ENCODE measurements around the gene POLK. TPM values are rescaled to one million over a fixed set of nuclear protein-coding genes. Genes with fewer than 3 reads are reported as not detected.

POLK gene
- polyA plus RNA-seq, 1 of the 3 experiments (the other 2 are of a cell fraction), result 5.5 TPM

DNA sequence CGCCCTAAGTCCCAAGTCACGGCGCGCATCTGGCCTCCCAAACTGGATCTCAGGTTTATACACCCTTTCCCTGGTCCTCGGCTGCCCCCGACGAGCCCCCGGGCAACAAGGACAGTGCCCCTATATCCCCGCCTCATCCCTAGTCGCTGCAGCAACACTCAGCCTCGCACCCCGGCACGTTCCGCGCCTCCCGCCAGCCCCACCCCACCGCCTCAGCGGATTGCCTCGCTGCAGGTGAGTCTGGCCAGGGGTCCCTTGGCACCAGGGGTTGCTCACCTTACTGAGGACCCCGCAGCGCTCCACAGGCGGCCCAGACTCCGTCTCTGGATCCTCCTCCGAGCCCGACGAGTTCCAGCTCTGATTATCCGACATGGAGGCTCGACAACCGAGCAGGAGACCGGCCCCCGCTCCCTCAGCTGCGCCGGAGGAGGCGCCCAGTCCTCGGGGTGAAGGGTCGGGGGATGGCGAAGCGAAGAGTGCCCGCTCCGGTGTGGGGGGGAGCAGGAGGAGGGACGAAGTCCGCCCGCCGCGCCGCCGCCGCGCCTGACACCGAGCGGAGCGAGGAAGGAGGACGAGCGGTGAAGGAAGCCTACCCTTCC lies 756 bp upstream of the POLK start:
- Histone ChIP-seq H4K20me1 (ENCODE audit: insufficient read depth) (no peaks in the 10 kb centered on the region; the same call in 1 of the 2 replicates), H3K4me2 (peak overlapping the region; percentile 83), H3K27ac (ENCODE audit: low read depth in 2 of 2, low read length in 1 of 2) (peak overlapping the region; percentile 85 to 93), H3K4me3 (ENCODE audit: low read depth in 2 of 2, low read length in 1 of 2) (peak overlapping the region; percentile 85 to 98), H3K9me2 (no peaks in the 10 kb centered on the region), H3K36me3 (replicated peaks in 1 of 2; ENCODE audit: control insufficient read depth in 1 of 2, insufficient read depth in 2 of 2, low read length in 1 of 2) (peaks cover 0 to 5% of the 10 kb centered on the region in 2 experiments), H3F3A (replicated peaks; ENCODE audit: insufficient read depth) (peaks cover 10% of the 10 kb centered on the region), H3K4me1 (ENCODE audit: control insufficient read depth in 1 of 2, insufficient read depth in 2 of 2, low read depth in 1 of 2, low read length in 1 of 2) (peaks cover 3 to 6% of the 10 kb centered on the region in 2 experiments; a peak in 2 of 4 replicates), H3K27me3 (ENCODE audit: insufficient read depth) (no peaks in the 10 kb centered on the region), H3K79me2 (ENCODE audit: insufficient read depth) (peaks cover 91% of the 10 kb centered on the region), H2AFZ (ENCODE audit: low read depth) (peak overlapping the region; percentile 76), H3K9me3 (no peaks in the 10 kb centered on the region), H3K9ac (peak overlapping the region; percentile 79)
- WGBS (ENCODE audit: low lambda C conversion rate), result 3% methylated on average over 21 of the region's 54 CpGs
- ChIA-PET CTCF (interaction anchor here (1.6 kb wide), 1 partner anchor 170 kb away, joined by 9 read pairs; no protein-coding TSS in a partner anchor), POLR2A (interaction anchor here (1.1 to 1.2 kb wide), 2 partner anchors 174 to 206 kb away, joined by 3 to 5 read pairs; partner anchors contain the start of genes HMGCR and POC5)
- peak; percentile 69 for DNase-seq
- TF ChIP-seq MAX (IDR thresholded peaks at IDR 0.05; ENCODE audit: low read depth) (peak; percentile 43; the same call in 1 of the 2 replicates), POLR2AphosphoS5 (IDR thresholded peaks at IDR 0.05; ENCODE audit: low read depth, low read length) (no peak), MXI1 (IDR thresholded peaks at IDR 0.05; ENCODE audit: low read depth, low read length) (peak; percentile 15; the same call in 1 of the 2 replicates)
- TF ChIP-seq, protein P1, sequence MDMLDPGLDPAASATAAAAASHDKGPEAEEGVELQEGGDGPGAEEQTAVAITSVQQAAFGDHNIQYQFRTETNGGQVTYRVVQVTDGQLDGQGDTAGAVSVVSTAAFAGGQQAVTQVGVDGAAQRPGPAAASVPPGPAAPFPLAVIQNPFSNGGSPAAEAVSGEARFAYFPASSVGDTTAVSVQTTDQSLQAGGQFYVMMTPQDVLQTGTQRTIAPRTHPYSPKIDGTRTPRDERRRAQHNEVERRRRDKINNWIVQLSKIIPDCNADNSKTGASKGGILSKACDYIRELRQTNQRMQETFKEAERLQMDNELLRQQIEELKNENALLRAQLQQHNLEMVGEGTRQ (IDR thresholded peaks at IDR 0.05; ENCODE audit: borderline replicate concordance, low read depth, low read length), result no peak

DNA sequence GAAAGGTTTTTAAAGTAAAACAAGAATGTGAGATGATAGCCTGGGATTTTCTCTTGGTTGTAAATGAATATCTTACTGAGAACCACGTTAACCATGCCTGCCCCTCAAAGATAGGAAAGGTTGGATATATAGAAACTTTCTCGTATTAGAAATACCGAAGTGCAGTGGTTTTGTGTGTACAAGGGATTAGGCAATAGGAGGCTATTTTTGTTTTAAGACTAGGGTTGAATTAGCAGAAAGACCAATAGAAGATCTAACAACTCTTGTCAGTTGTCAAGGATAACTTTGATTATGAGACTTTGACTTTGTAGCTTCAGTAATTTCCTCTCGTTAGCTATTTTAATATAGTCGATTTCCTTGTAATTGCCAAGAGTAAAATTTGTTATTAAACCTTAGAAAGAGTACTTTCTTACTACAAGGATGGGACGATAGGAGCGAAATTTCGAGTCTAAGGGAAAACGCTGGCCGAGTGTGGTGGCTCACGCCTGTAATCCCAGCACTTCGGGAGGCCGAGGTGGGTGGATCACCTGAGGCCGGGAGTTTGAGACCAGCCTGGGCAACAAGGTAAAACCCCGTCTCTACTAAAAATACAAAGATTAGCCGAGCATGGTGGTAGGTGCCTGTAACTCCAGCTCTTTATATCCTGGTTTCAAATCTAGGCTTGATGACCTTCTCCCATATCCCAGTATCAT lies 838 bp downstream of the POLK start:
- 42% methylated on average over 16 of the region's 16 CpGs for WGBS (ENCODE audit: low lambda C conversion rate)
- peaks cover 3 to 6% of the 10 kb centered on the region in 2 experiments; a peak in 2 of 4 replicates for H3K4me1 ChIP-seq (ENCODE audit: control insufficient read depth in 1 of 2, insufficient read depth in 2 of 2, low read depth in 1 of 2, low read length in 1 of 2)
- DNase-seq, result no peak
- ChIA-PET POLR2A (interaction anchor here (1.2 kb wide), 1 partner anchor 205 kb away, joined by 5 read pairs; the partner anchor contains the start of gene POC5), CTCF (no interaction called here)
- no peaks in the 10 kb centered on the region for H3K27me3 ChIP-seq (ENCODE audit: insufficient read depth)
- no peaks in the 10 kb centered on the region for H3K9me2 ChIP-seq
- H3K27ac ChIP-seq (ENCODE audit: low read depth in 2 of 2, low read length in 1 of 2), result peak overlapping the region; percentile 71 to 81
- H3K9ac ChIP-seq, result peak overlapping the region; percentile 76
- peak overlapping the region; percentile 75 to 98 for H3K4me3 ChIP-seq (ENCODE audit: low read depth in 2 of 2, low read length in 1 of 2)
- peak overlapping the region; percentile 81 for H2AFZ ChIP-seq (ENCODE audit: low read depth)
- H3K4me2 ChIP-seq, result peak overlapping the region; percentile 73
- peaks cover 92% of the 10 kb centered on the region for H3K79me2 ChIP-seq (ENCODE audit: insufficient read depth)
- no peaks in the 10 kb centered on the region for H3K9me3 ChIP-seq
- H3K36me3 ChIP-seq (replicated peaks in 1 of 2; ENCODE audit: control insufficient read depth in 1 of 2, insufficient read depth in 2 of 2, low read length in 1 of 2), result peaks cover 0 to 5% of the 10 kb centered on the region in 2 experiments
- H4K20me1 ChIP-seq (ENCODE audit: insufficient read depth), result no peaks in the 10 kb centered on the region; the same call in 1 of the 2 replicates
- peaks cover 10% of the 10 kb centered on the region for H3F3A ChIP-seq (replicated peaks; ENCODE audit: insufficient read depth)
- TF ChIP-seq JUND (IDR thresholded peaks at IDR 0.05) (no peak), SMC3 (IDR thresholded peaks at IDR 0.05; ENCODE audit: low read depth, low read length) (no peak), EP300 (IDR thresholded peaks at IDR 0.05; ENCODE audit: borderline replicate concordance in 1 of 2, low read depth in 1 of 2, low read length in 1 of 2) (no peak), MEF2A (IDR thresholded peaks at IDR 0.05; ENCODE audit: borderline replicate concordance, low read depth) (no peak), RCOR1 (IDR thresholded peaks at IDR 0.05; ENCODE audit: low read length) (no peak), RAD21 (IDR thresholded peaks at IDR 0.05; ENCODE audit: low read length) (no peak), RXRA (IDR thresholded peaks at IDR 0.05; ENCODE audit: borderline replicate concordance, low read depth) (no peak), REST (IDR thresholded peaks at IDR 0.05; ENCODE audit: low read depth, low read length) (no peak), MAX (IDR thresholded peaks at IDR 0.05; ENCODE audit: low read depth) (no peak), CTCF (IDR thresholded peaks at IDR 0.05) (no peak), EZH2phosphoT487 (IDR thresholded peaks at IDR 0.05; ENCODE audit: borderline replicate concordance, low read depth) (no peak)
- TF ChIP-seq, protein P1 (IDR thresholded peaks at IDR 0.05; ENCODE audit: borderline replicate concordance, low read depth, low read length), result no peak
